M059J (cell line): ENCODE results near the gene GLDN. TPM values are rescaled to one million over a fixed set of nuclear protein-coding genes. Genes with fewer than 3 reads are reported as not detected.
A peak's percentile ranks its signal among the peaks of the same experiment; 100 is the strongest.

Source experiments
- DNase-seq: peaks from one replicate; pipeline ENCODE4 v3.0.0-alpha.2; 2012; ENCODE audit warnings: low read depth
- total RNA-seq: library from RNA; depleted of rRNA; stranded (reverse); fragments of >200 nt; shearing (Covaris generic); gene quantifications from 2 replicates; pipeline ENCODE4 v1.2.3, GENCODE V29; 2014; rRNA removed

GLDN gene
- 0.74 and 1.6 TPM in 2 replicates for total RNA-seq

GRCh38 chr15:51341366-51342226, at the start of gene GLDN:
TSS of gene GLDN (plus strand) at chr15:51341655. CDS start at chr15:51341685, 30 bp downstream.
- DNase-seq: peak; percentile 41

GRCh38 chr15:51298620-51299019, 42.8 kb upstream of the GLDN start:
- DNase-seq: no peak

GRCh38 chr15:51299187-51300015, 42.1 kb upstream of the GLDN start:
- DNase-seq: no peak

- no peak for DNase-seq
Measured at GRCh38 chr15:51302480-51302879, 39.0 kb upstream of the GLDN start.

GRCh38 chr15:51303462-51303980, 37.9 kb upstream of the GLDN start:
- no peak for DNase-seq

- DNase-seq: no peak
Measured at GRCh38 chr15:51307325-51307724, 34.1 kb upstream of the GLDN start.

- no peak for DNase-seq
Measured at GRCh38 chr15:51307811-51308210, 33.6 kb upstream of the GLDN start.

GRCh38 chr15:51310064-51310463, 31.4 kb upstream of the GLDN start:
- DNase-seq: peak; percentile 27

GRCh38 chr15:51311510-51311909, 29.9 kb upstream of the GLDN start:
- no peak for DNase-seq

GRCh38 chr15:51312166-51313073, 29.0 kb upstream of the GLDN start:
- DNase-seq: no peak

- peak; percentile 51 for DNase-seq
Measured at GRCh38 chr15:51313074-51313393, 28.4 kb upstream of the GLDN start.

- no peak for DNase-seq
Measured at GRCh38 chr15:51313644-51314280, 27.7 kb upstream of the GLDN start.

GRCh38 chr15:51314391-51315337, 26.8 kb upstream of the GLDN start:
- no peak for DNase-seq

- no peak for DNase-seq
Measured at GRCh38 chr15:51315726-51316125, 25.7 kb upstream of the GLDN start.

GRCh38 chr15:51316636-51317035, 24.8 kb upstream of the GLDN start:
- no peak for DNase-seq

GRCh38 chr15:51318382-51319150, 22.9 kb upstream of the GLDN start:
- DNase-seq: peak; percentile 8

GRCh38 chr15:51319539-51319938, 21.9 kb upstream of the GLDN start:
- no peak for DNase-seq

- no peak for DNase-seq
Measured at GRCh38 chr15:51320843-51321242, 20.6 kb upstream of the GLDN start.

GRCh38 chr15:51321316-51321715, 20.1 kb upstream of the GLDN start:
- DNase-seq: no peak
